Osteoblast (primary cell): Measurements from ENCODE around the gene CLEC16A. TPM values are rescaled to one million over a fixed set of nuclear protein-coding genes. Genes with fewer than 3 reads are reported as not detected.

ENCODE experiments used
- DNase-seq: peaks from one replicate; pipeline ENCODE4 v3.0.0; 2011; ENCODE audit warnings: low spot score, mixed read lengths; ENCODE audit not compliant: insufficient read length; ENCODE audit errors: missing footprints
- H2AFZ ChIP-seq: 2 replicates; pipeline ENCODE4 v1.6.0; 2011; ENCODE audit warnings: mild to moderate bottlenecking, low read length
- H3K27ac ChIP-seq: 2 replicates; pipeline ENCODE4 v1.5.1; 2011; ENCODE audit warnings: mild to moderate bottlenecking, low read depth, low read length, moderate library complexity
- H3K27me3 ChIP-seq: 2 replicates; pipeline ENCODE4 v1.6.0; 2012; ENCODE audit warnings: mild to moderate bottlenecking, control low read depth, inconsistent platforms, low read length, moderate library complexity; ENCODE audit not compliant: insufficient read depth
- H3K36me3 ChIP-seq: 2 replicates; pipeline ENCODE4 v1.5.1; 2011; ENCODE audit warnings: mild to moderate bottlenecking, low read length, control low read depth, moderate library complexity; ENCODE audit not compliant: insufficient read depth
- H3K4me1 ChIP-seq: 2 replicates; pipeline ENCODE4 v1.5.1; 2011; ENCODE audit warnings: mild to moderate bottlenecking, low read length, control low read depth, moderate library complexity; ENCODE audit not compliant: insufficient read depth
- H3K4me2 ChIP-seq: 2 replicates; pipeline ENCODE4 v1.6.0; 2011; ENCODE audit warnings: mild to moderate bottlenecking, low read length; ENCODE audit not compliant: insufficient read depth
- H3K4me3 ChIP-seq: fragments of 200-600 bp; sonication (generic); 3 replicates; pipeline ENCODE4 v1.5.1; 2012; ENCODE audit warnings: mild to moderate bottlenecking, low read length, inconsistent platforms; ENCODE audit not compliant: insufficient read depth
- H3K79me2 ChIP-seq: 2 replicates; pipeline ENCODE4 v1.6.0; 2012; ENCODE audit warnings: mild to moderate bottlenecking, low read length, control low read depth, inconsistent platforms; ENCODE audit not compliant: insufficient read depth
- H3K9me3 ChIP-seq: 2 replicates; pipeline ENCODE4 v1.5.1; 2011; ENCODE audit warnings: low read depth, low read length, control low read depth
- H4K20me1 ChIP-seq: 2 replicates; pipeline ENCODE4 v1.6.0; 2012; ENCODE audit warnings: mild to moderate bottlenecking, low read length, control low read depth; ENCODE audit not compliant: insufficient read depth
- total RNA-seq: library from RNA; depleted of rRNA; stranded (reverse); fragments of >200 nt; gene quantifications from 2 replicates; pipeline ENCODE4 v1.2.3, GENCODE V29; 2012
- TF ChIP-seq, protein P1 (sequence below): IDR thresholded peaks from 2 replicates; pipeline ENCODE4 v1.5.1; 2011; ENCODE audit warnings: mild to moderate bottlenecking, low read depth, low read length, moderate library complexity; ENCODE audit errors: extremely low read depth

The CLEC16A gene
- total RNA-seq, 1 donor = 25.7 TPM

DNA sequence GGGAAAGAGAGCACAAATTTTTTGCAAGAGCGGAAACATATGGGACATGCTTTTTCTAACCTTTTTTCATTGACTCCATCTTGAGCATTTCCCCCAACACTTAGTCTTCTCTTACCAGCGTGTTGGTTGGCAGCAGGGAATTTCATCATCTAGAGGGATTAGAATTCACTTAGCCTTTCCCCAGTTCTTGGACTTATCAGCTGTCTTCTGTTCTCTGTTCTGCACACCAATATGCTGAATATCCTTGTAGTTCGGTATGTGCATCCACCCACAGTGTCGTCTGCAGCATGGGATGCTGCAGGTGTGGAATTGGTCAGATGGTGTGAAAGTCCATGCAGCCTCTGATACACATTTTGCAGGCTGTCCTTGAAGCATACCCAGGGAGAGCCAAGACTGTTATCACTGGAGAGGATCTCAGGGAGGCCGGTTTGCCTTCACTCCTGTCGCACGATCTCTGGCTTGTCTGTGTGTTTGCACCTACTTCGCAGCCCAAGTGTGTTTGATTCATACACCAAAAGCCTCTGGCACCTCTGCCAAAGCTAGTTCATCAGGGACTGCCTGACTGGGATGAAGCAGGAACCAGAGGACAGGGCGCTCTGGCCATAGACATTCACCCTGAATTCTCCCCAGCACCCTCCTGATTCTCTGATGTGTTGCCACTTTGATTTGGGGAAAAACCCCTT, 218.4 kb downstream of the CLEC16A start:
- Histone ChIP-seq H3K4me3 (no peak overlapping the region), H3K27me3 (no peaks in the 10 kb centered on the region), H2AFZ (no peak overlapping the region), H3K4me2 (no peak overlapping the region), H4K20me1 (no peaks in the 10 kb centered on the region), H3K27ac (no peak overlapping the region), H3K4me1 (no peaks in the 10 kb centered on the region), H3K79me2 (no peaks in the 10 kb centered on the region), H3K9me3 (no peaks in the 10 kb centered on the region), H3K36me3 (peaks cover 7% of the 10 kb centered on the region)
- DNase-seq = peak; percentile 46
- TF ChIP-seq, protein P1, sequence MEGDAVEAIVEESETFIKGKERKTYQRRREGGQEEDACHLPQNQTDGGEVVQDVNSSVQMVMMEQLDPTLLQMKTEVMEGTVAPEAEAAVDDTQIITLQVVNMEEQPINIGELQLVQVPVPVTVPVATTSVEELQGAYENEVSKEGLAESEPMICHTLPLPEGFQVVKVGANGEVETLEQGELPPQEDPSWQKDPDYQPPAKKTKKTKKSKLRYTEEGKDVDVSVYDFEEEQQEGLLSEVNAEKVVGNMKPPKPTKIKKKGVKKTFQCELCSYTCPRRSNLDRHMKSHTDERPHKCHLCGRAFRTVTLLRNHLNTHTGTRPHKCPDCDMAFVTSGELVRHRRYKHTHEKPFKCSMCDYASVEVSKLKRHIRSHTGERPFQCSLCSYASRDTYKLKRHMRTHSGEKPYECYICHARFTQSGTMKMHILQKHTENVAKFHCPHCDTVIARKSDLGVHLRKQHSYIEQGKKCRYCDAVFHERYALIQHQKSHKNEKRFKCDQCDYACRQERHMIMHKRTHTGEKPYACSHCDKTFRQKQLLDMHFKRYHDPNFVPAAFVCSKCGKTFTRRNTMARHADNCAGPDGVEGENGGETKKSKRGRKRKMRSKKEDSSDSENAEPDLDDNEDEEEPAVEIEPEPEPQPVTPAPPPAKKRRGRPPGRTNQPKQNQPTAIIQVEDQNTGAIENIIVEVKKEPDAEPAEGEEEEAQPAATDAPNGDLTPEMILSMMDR = no peak

DNA sequence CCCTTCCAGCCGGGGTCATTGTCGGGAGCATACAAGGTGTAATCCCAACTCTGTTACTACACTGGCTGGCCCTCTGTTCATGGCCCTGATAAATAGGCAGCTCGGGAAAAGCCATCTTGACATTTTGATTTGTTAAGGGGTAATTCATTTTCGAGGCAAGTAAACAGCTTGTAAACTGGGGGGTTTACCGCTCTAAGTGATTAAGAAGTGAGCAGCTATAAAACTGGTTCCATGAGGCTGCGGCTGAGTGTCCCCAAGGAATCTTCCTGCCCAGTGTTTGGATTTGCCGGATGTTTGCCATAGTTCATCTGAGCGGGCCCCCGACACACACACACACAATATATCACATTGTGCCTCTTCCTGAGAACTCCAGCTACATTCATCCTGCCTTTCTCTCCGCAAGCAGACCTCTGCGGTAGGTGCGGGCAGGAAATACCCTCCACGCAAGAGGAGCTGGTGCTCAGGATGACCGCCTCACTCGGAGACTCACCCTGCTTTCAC, 219.4 kb downstream of the CLEC16A start:
- H2AFZ ChIP-seq = no peak overlapping the region
- H3K4me2 ChIP-seq = no peak overlapping the region
- TF ChIP-seq, protein P1 = no peak
- no peaks in the 10 kb centered on the region for H3K27me3 ChIP-seq
- H4K20me1 ChIP-seq = no peaks in the 10 kb centered on the region
- peaks cover 4% of the 10 kb centered on the region for H3K4me1 ChIP-seq
- no peak overlapping the region for H3K4me3 ChIP-seq
- peak; percentile 15 for DNase-seq
- peaks cover 7% of the 10 kb centered on the region for H3K36me3 ChIP-seq
- H3K27ac ChIP-seq = no peak overlapping the region
- H3K79me2 ChIP-seq = no peaks in the 10 kb centered on the region
- H3K9me3 ChIP-seq = no peaks in the 10 kb centered on the region

DNA sequence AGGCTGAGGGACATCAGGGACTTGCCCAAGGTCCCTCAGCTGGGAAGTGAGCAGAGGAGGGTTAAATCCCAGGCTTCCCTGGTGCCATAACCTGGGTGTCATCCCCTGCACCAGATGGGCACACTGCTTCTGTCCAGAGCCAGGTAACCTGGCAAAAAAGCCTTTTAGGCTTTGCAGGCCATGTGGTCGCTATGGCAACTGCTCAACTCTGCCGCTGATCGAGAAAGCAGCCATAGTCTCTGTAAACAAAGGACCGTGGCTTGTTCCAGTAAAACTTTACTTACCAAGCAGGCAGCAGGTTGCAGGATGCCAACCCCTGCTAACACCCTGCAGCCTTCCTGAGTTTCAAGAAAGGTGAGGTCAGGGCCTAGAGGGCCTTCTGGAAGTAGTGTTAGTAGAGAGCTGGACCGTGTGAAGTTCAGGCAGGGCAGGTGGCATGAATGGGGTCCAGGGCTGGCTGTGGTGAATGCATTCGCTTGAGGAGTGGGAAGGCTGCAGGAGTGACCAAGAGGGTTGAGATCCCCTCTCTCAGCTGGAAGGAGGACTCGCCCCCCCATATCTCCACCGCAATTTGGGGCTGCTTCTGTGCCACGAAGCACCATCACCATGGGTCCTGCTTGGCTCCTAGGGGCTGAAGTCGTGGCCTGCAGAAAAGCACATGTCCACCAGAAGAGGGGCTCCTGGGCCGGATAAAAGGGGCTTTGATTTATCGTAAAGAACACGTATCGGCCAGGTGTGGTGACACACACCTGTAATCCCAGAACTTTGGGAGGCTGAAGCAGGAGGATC, 220.3 kb downstream of the CLEC16A start:
- Histone ChIP-seq H3K9me3 (no peaks in the 10 kb centered on the region), H3K4me3 (no peak overlapping the region), H3K79me2 (no peaks in the 10 kb centered on the region), H3K27me3 (no peaks in the 10 kb centered on the region), H3K36me3 (peaks cover 7% of the 10 kb centered on the region), H2AFZ (no peak overlapping the region), H3K4me1 (peaks cover 4% of the 10 kb centered on the region), H4K20me1 (no peaks in the 10 kb centered on the region), H3K27ac (no peak overlapping the region), H3K4me2 (no peak overlapping the region)
- DNase-seq = peak; percentile 54
- TF ChIP-seq, protein P1 = no peak

DNA sequence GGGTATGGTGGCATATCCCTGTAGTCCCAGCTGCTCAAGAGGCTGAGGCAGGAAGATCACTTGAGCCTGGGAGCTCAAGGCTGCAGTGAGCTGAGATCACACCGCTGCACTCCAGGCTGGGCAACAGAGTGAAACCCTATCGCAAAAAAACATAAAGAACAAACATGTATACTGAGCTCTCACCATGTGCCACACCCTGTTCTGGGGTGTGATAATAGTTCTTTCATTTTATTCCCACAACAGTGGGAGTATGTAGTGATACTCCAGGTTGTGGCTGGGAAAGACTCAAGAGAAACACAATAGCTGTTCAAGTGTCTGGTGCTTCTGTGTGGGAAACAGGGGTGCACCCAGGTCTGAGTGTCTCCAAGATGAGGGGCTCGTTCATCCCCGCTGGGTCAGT, 221.0 kb downstream of the CLEC16A start:
- peaks cover 7% of the 10 kb centered on the region for H3K36me3 ChIP-seq
- no peak for DNase-seq
- no peak overlapping the region for H3K4me3 ChIP-seq
- TF ChIP-seq, protein P1 = no peak
- H2AFZ ChIP-seq = no peak overlapping the region
- H3K27me3 ChIP-seq = no peaks in the 10 kb centered on the region
- no peaks in the 10 kb centered on the region for H4K20me1 ChIP-seq
- peaks cover 4% of the 10 kb centered on the region for H3K4me1 ChIP-seq
- H3K4me2 ChIP-seq = no peak overlapping the region
- H3K9me3 ChIP-seq = no peaks in the 10 kb centered on the region
- H3K79me2 ChIP-seq = no peaks in the 10 kb centered on the region
- no peak overlapping the region for H3K27ac ChIP-seq
